Kidney tubule cell (primary cell): ENCODE measurements around the gene GABRB3.

Experiments used
- DNase-seq: peaks from one replicate; pipeline ENCODE4 v3.0.0-alpha.2; 2018; ENCODE audit warnings: low spot score

The GABRB3 gene

DNA sequence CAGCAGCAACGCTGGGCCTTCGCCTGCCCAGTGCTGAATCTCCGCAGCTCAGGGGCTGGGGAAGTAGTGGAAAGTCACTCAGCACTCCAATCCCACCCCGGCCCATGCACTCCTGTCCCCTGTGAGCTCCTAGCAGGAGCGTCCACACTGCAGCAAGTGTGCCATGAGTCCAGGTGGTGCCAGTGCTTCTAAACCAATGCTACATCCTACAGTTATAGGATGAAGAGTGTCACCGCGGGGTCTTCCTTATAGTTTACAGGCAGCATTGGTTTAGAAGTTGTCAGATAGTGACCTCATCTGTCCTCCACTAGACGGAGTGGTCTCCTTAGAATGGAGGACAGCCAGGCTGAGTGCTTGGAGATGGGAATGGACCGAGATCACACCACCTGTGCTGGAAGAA, 221.4 kb downstream of the GABRB3 start:
- DNase-seq: no peak

GRCh38 chr15:26550880-26551279, 222.0 kb downstream of the GABRB3 start:
- no peak for DNase-seq

DNA sequence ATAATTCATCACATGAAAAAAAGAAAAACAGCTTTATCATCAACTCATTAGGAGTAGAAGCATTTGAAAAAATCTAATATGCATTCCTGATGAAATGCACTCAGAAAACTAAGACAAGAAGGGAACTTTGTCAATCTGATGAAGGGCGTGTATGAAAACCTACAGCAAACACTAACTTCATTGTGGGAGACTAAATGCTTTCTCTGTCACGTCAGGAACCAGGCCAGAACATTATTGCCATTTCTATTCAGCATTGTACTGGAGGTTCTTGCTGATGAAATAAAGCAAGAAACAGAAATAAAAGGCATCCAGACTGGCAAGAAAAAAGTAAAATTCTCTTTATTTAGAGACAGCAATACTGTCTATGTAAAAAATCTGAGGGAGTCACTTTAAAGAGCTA, 235.2 kb downstream of the GABRB3 start:
- no peak for DNase-seq

DNA sequence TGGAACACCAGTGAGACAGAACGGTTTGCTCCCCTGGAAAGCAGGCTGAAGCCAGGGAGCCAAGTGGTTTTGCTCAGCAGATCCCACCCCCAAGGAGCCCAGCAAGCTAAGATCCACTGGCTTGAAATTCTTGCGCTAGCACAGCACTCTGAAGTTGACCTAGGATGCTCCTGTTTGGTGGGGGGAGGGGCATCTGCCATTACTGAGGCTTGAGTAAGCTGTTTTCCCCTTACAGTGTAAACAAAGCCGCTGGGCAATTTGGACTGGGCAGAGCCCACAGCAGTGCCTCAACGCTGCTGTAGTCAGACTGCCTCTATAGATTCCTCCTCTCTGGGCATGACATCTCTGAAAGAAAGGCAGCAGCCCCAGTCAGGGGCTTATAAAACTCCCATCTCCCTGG, 241.4 kb downstream of the GABRB3 start:
- DNase-seq: no peak

- DNase-seq: no peak
These were observed 247.8 kb downstream of the GABRB3 start for GRCh38 chr15:26525096-26525495.

DNA sequence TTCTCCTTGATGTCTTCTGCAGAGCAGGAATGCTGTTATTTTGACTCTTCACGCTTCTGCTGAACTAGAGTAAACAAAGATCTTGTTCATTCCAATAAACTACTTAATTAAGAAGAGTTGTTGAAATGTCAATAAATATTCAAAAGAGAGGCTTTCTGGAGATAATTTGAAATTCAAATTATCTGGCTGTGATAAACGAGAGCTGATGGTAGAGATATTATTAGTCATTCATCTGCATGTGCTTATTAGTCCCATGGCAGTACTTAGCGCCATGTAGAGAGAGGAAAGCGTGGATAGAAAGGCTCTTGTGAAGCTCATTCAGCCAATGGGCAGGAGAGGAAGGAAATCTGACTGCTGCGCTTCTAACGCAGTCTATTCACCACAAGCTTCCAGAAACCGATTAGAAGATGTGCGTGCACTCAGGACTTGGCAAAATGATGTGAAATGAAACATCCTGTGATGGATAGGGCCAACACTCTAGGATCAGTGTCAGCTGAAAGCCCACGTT, 251.1 kb downstream of the GABRB3 start:
- no peak for DNase-seq

GRCh38 chr15:26521130-26521529, 251.7 kb downstream of the GABRB3 start:
- DNase-seq: no peak

DNA sequence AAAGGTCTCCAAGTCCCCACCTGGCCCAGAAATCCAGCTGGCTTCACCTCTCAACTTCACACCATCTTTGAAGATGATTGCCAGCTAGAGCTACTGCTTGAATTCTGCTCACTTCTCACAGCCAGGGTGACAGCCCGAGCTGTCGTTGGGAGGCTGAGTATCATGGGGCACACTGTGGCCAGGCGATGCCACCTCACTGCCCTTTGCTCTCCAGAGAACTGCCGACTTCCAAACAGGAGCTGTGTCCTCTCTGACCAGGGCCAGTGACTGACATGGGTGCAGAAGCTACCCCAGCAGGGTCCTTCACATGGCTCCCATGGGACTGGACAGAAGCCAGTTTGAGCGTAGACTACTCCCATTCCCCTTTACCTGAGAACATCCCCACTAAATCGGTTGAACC, 254.0 kb downstream of the GABRB3 start:
- DNase-seq: no peak

- DNase-seq: no peak
These were observed 256.5 kb downstream of the GABRB3 start for GRCh38 chr15:26516102-26516980.

- peak; percentile 2 for DNase-seq
These were observed 268.9 kb downstream of the GABRB3 start for GRCh38 chr15:26504009-26504408.
